HG03460 (cell line): Measurements from ENCODE around the gene LSMEM2.
A peak's percentile ranks its signal among the peaks of the same experiment; 100 is the strongest.

ENCODE experiments used
- ATAC-seq: cut with Tn5 transposase; IDR thresholded peaks from one replicate; pipeline ENCODE4 v1.9.1; 2021; ENCODE audit not compliant: unreplicated experiment

Gene LSMEM2

DNA sequence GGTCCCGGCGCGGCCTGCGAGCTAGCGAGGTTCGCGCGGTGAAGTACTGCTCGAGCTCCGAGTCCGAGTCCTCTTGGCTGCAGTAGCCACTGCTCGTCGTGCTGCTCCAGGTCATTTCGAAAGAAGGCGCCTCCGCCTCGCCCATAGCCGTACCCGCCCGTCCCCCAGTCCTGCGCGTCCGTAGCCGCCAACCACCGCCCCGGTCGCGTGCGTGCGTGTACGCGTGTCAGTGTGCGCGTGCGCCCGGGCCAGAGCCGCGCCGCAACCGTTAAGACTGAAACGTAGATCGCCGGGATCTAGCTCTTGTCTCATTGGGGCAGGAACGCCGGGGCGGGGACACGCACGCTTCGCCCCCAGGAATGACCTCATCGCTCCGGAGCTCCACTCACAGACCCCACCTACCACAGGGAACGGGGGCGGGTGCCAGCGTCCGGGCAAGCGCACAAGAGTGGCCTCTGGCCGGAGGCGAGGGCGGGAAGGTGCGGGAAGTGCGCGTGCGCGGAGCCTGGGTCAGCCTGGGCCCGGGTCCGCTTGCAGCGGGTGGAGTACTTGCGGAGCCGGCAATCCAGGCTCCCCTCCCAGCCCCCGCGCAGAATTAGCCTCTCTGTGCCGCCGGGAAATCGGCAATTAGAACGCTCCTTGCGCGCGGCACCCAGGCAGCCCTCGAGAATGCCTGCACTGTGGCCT is 58.4 kb downstream of the LSMEM2 start:
- peak; percentile 66 for ATAC-seq
